ENCODE data around the gene CCSAP.
"Not testable (repeated sequence)": the region's sequence is repeated elsewhere in the genome, so short reads cannot be mapped to it uniquely, and the experiment has no call there.

CCSAP gene

GRCh38 chr1:229364207-229365065 is 21.6 kb upstream of the CCSAP start:
- no peak for DNase-seq (ENCODE audit: low read depth)

- no peak for DNase-seq (ENCODE audit: low read depth)
Observed at GRCh38 chr1:229363723-229364122, 20.9 kb upstream of the CCSAP start.

GRCh38 chr1:229360420-229360819 is 17.6 kb upstream of the CCSAP start:
- DNase-seq (ENCODE audit: low read depth): no peak

- DNase-seq (ENCODE audit: low read depth): no peak
Observed at GRCh38 chr1:229355661-229356060, 12.8 kb upstream of the CCSAP start.

- no peak for DNase-seq (ENCODE audit: low read depth)
Observed at GRCh38 chr1:229354226-229354625, 11.4 kb upstream of the CCSAP start.

GRCh38 chr1:229352975-229353374 is 10.1 kb upstream of the CCSAP start:
- DNase-seq (ENCODE audit: low read depth): no peak

GRCh38 chr1:229349463-229350385 is 6.9 kb upstream of the CCSAP start:
- DNase-seq (ENCODE audit: low read depth): no peak

GRCh38 chr1:229347528-229347927 is 4.7 kb upstream of the CCSAP start:
- no peak for DNase-seq (ENCODE audit: low read depth)

GRCh38 chr1:229344937-229345684 is 2.3 kb upstream of the CCSAP start:
- DNase-seq (ENCODE audit: low read depth): no peak

- peak; percentile 7 for DNase-seq (ENCODE audit: low read depth)
Observed at GRCh38 chr1:229344139-229344538, 1.3 kb upstream of the CCSAP start.

GRCh38 chr1:229341774-229342655 is 832 bp downstream of the CCSAP start:
- DNase-seq (ENCODE audit: low read depth): peak; percentile 64

- no peak for DNase-seq (ENCODE audit: low read depth)
Observed at GRCh38 chr1:229340496-229340895, 2.4 kb downstream of the CCSAP start.

- DNase-seq (ENCODE audit: low read depth): no peak
Observed at GRCh38 chr1:229339520-229339919, 3.3 kb downstream of the CCSAP start.

GRCh38 chr1:229339086-229339485 is 3.8 kb downstream of the CCSAP start:
- DNase-seq (ENCODE audit: low read depth): no peak

GRCh38 chr1:229336345-229336744 is 6.5 kb downstream of the CCSAP start:
- no peak for DNase-seq (ENCODE audit: low read depth)

- DNase-seq (ENCODE audit: low read depth): no peak
Observed at GRCh38 chr1:229334716-229335115, 8.1 kb downstream of the CCSAP start.

- DNase-seq (ENCODE audit: low read depth): no peak
Observed at GRCh38 chr1:229334269-229334668, 8.6 kb downstream of the CCSAP start.

- no peak for DNase-seq (ENCODE audit: low read depth)
Observed at GRCh38 chr1:229328598-229329362, 14.1 kb downstream of the CCSAP start.

GRCh38 chr1:229327765-229328164 is 15.1 kb downstream of the CCSAP start:
- not testable (repeated sequence) for DNase-seq (ENCODE audit: low read depth)

GRCh38 chr1:229326601-229327000 is 16.2 kb downstream of the CCSAP start:
- no peak for DNase-seq (ENCODE audit: low read depth)
